Stimulated activated CD4-positive, alpha-beta T cell treated with anti-CD3 and anti-CD28 coated beads, TNF-alpha, amount 100 ng/mL, for 4 hours (primary cell): Measurements from ENCODE around the gene ATP5PD.
A peak's percentile ranks its signal among the peaks of the same experiment; 100 is the strongest.

Experiments
- DNase-seq, 3 experiments: peaks; one replicate each; pipeline ENCODE4 v3.0.0-alpha.2; 2020; ENCODE audit warnings: low read depth in 3 of 3

The ATP5PD gene

GRCh38 chr17:75046407-75047289 lies at the start of gene ATP5PD, which contains the start of gene KCTD2:
Gene ATP5PD (minus strand): TSS chr17:75046969. CDS start chr17:75042650, 4,319 bp downstream.
Gene KCTD2 (plus strand): TSS chr17:75047225. CDS start chr17:75047251, 26 bp downstream.
- peak; percentile 89 to 92 (median 90) for DNase-seq

GRCh38 chr17:75096082-75096625 lies 49.4 kb upstream of the ATP5PD start:
- no peak for DNase-seq

GRCh38 chr17:75094871-75095399 lies 48.2 kb upstream of the ATP5PD start:
- DNase-seq = no peak

- no peak for DNase-seq
Measured at GRCh38 chr17:75093548-75094158, 46.9 kb upstream of the ATP5PD start.

- no peak for DNase-seq
Measured at GRCh38 chr17:75091855-75092327, 45.1 kb upstream of the ATP5PD start.

- no peak for DNase-seq
Measured at GRCh38 chr17:75090871-75091854, 44.4 kb upstream of the ATP5PD start.

- no peak for DNase-seq
Measured at GRCh38 chr17:75088465-75089417, 42.0 kb upstream of the ATP5PD start.

GRCh38 chr17:75087558-75088453 lies 41.0 kb upstream of the ATP5PD start, which contains the start of gene SLC16A5:
Gene SLC16A5 (plus strand): TSS chr17:75087954. CDS start chr17:75093637, 5,683 bp downstream.
- DNase-seq = no peak

- no peak for DNase-seq
Measured at GRCh38 chr17:75087182-75087557, 40.4 kb upstream of the ATP5PD start.

- no peak for DNase-seq
Measured at GRCh38 chr17:75086496-75087181, 39.9 kb upstream of the ATP5PD start.

- DNase-seq = no peak
Measured at GRCh38 chr17:75084039-75084660, 37.4 kb upstream of the ATP5PD start.

GRCh38 chr17:75082683-75083082 lies 35.9 kb upstream of the ATP5PD start:
- no peak for DNase-seq

GRCh38 chr17:75081611-75082540 lies 35.1 kb upstream of the ATP5PD start:
- no peak for DNase-seq

- DNase-seq = no peak
Measured at GRCh38 chr17:75079023-75079373, 32.2 kb upstream of the ATP5PD start.

GRCh38 chr17:75078284-75079022 lies 31.7 kb upstream of the ATP5PD start:
- DNase-seq = no peak
